RPMI8226 (cell line): ENCODE measurements around the gene RAD51AP1.

Source experiments
- DNase-seq: peaks from one replicate; pipeline ENCODE4 v3.0.0-alpha.2; 2015

RAD51AP1 gene

DNA sequence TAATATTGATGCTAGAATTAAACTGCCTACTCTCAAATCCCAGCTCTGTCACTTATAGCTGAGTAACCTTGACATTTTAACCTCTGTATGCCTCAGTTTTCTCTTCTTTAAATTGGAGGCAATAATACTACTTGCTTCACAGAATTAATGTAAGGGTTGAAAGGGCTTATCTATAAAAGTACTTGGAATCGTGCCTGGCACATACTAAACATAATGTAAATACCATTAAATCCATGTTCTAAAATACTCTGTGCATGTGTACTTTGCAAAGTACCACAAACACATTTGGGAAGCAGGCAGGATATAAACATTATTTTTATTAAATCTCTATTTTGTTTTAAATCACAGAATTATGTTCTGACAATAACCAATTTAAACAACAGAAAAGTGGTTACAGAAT is 65.3 kb downstream of the RAD51AP1 start:
- DNase-seq, result no peak

DNA sequence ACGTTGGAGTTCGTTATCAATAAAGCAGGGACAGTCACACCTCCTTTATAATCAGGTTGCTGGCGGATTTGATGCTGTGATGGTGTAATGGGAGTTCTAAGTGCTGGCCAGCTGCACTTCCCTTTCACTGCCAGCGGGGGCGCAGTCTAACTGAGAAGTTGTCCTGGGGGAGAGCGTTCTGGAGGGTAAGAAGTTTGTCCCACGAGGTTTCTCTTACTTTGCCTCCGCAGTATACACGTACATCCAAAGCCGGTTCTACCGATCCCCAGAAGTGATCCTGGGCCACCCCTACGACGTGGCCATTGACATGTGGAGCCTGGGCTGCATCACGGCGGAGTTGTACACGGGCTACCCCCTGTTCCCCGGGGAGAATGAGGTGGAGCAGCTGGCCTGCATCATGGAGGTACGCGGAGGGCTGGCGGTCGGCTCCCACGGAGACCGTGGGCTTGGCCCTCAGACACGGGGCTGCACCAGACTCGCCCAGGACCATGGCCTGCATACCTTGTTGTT is 66.0 kb downstream of the RAD51AP1 start:
- DNase-seq, result peak; percentile 88

DNA sequence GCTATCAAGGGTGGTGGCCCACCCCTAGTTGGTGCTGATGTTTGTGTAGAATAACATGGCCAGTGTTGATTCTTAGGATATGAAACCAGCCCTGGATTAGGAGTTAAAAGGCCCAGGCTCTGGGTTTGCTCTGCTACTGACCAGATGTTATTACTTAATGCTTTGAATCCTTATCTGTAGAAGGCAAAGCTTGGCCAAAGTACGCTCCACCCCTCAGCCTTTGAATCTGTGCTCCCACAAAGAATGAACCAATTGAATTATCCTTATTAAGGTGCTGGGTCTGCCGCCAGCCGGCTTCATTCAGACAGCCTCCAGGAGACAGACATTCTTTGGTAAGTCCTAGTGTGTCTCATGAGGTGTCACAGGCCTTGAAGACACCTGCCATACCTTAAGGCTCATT is 68.4 kb downstream of the RAD51AP1 start:
- DNase-seq, result no peak

DNA sequence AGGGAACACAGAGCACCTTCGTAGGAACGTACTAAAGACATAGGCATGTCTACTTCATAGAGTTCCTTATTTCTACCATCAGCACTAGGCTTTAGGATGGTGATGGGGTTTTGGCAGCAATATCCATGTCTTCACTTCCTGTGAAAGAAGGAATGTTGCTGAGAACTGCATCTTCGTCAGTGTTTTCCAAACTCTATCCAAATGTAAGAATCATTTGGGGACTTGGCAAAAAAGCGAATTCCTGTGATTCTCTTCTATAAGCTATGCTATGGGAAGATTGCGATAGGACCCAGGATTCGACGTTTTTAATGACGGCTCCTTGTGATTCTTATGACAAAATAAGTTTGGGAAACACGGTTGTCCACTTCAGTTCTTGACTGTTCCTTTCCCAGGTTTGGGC is 70.4 kb downstream of the RAD51AP1 start:
- DNase-seq, result no peak
